Testis (tissue), 2 donors: Measurements from ENCODE around the gene EVC2.

Experiments used
- POLR2A ChIP-seq: fragments of 450-650 bp; IDR thresholded peaks from one replicate; pipeline ENCODE4 v1.6.1; 2017; ENCODE audit warnings: antibody characterized with exemption, mild to moderate bottlenecking, moderate library complexity
- TF ChIP-seq, protein P1 (sequence below), 3 experiments: fragments of 450-650 bp in 2 of 3; fragments of 200-600 bp in 1 of 3; sonication (generic) in 1 of 3; IDR thresholded peaks; one replicate each; pipeline ENCODE4 v1.5.1; 2016 to 2019; ENCODE audit warnings: antibody characterized with exemption in 3 of 3, mild to moderate bottlenecking in 2 of 3, moderate library complexity in 1 of 3

- TF ChIP-seq, protein P1, sequence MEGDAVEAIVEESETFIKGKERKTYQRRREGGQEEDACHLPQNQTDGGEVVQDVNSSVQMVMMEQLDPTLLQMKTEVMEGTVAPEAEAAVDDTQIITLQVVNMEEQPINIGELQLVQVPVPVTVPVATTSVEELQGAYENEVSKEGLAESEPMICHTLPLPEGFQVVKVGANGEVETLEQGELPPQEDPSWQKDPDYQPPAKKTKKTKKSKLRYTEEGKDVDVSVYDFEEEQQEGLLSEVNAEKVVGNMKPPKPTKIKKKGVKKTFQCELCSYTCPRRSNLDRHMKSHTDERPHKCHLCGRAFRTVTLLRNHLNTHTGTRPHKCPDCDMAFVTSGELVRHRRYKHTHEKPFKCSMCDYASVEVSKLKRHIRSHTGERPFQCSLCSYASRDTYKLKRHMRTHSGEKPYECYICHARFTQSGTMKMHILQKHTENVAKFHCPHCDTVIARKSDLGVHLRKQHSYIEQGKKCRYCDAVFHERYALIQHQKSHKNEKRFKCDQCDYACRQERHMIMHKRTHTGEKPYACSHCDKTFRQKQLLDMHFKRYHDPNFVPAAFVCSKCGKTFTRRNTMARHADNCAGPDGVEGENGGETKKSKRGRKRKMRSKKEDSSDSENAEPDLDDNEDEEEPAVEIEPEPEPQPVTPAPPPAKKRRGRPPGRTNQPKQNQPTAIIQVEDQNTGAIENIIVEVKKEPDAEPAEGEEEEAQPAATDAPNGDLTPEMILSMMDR (IDR thresholded peaks at IDR 0.05): no peak
- TF ChIP-seq POLR2A: no peak
Observed at GRCh38 chr4:5693871-5694270, 14.5 kb downstream of the EVC2 start.
